CD4-positive, alpha-beta T cell (primary cell): ENCODE results near the gene TEX52. TPM values are rescaled to one million over a fixed set of nuclear protein-coding genes. Genes with fewer than 3 reads are reported as not detected.

Source experiments
- ATAC-seq: fragments of 200-7000 bp; cut with Tn5 transposase; one replicate; pipeline ENCODE4 v1.10.0; 2022; ENCODE audit warnings: mild to moderate bottlenecking; ENCODE audit not compliant: poor library complexity
- CTCF ChIA-PET: fragments of 350-600 bp; sonication (Branson Sonifier 250); formaldehyde crosslinking; loops from one replicate; lab custom pipeline; 2021; ENCODE audit warnings: antibody characterized with exemption, inconsistent platforms; lab: Charles Lee
- POLR2A ChIA-PET: fragments of 350-600 bp; sonication (Branson Sonifier 250); formaldehyde crosslinking; loops from one replicate; lab custom pipeline; 2021; ENCODE audit warnings: antibody characterized with exemption, inconsistent platforms; lab: Charles Lee
- DNase-seq, 14 experiments: peaks; one replicate each; pipeline ENCODE4 v3.0.0-alpha.2; 2013 to 2020; ENCODE audit warnings: mixed read lengths in 2 of 14
- H3K27ac ChIP-seq, 2 donors: one replicate each; pipeline versions ENCODE4 v1.5.1 to v1.7.0; 2013; ENCODE audit warnings: low read length in 2 of 2, low read depth in 1 of 2, mild to moderate bottlenecking in 1 of 2
- H3K27me3 ChIP-seq, 2 experiments: 1 replicate in 1 of 2; 2 replicates in 1 of 2; pipeline versions ENCODE4 v1.6.1 to v1.7.0; 2013; ENCODE audit warnings: low read length in 2 of 2, control low read depth in 1 of 2, mild to moderate bottlenecking in 1 of 2, moderate library complexity in 1 of 2; ENCODE audit not compliant: insufficient read depth in 2 of 2, control insufficient read depth in 1 of 2
- H3K36me3 ChIP-seq: one replicate; pipeline ENCODE4 v1.6.1; 2013; ENCODE audit warnings: low read length, control low read depth; ENCODE audit not compliant: insufficient read depth
- H3K4me1 ChIP-seq: one replicate; pipeline ENCODE4 v1.6.1; 2013; ENCODE audit warnings: low read length, control low read depth; ENCODE audit not compliant: insufficient read depth
- H3K4me3 ChIP-seq: one replicate; pipeline ENCODE4 v1.5.1; 2013; ENCODE audit warnings: mild to moderate bottlenecking, low read length, moderate library complexity
- H3K9me3 ChIP-seq, 2 experiments: 1 replicate in 1 of 2; 2 replicates in 1 of 2; pipeline versions ENCODE4 v1.6.1 to v1.7.0; 2013; ENCODE audit warnings: low read length in 2 of 2, mild to moderate bottlenecking in 2 of 2, control low read depth in 1 of 2, moderate library complexity in 1 of 2; ENCODE audit not compliant: control insufficient read depth in 1 of 2, insufficient read depth in 1 of 2
- H3K27ac Mint-ChIP-seq: one replicate; pipeline ENCODE4 v1.8.0; 2020; ENCODE audit warnings: mixed read lengths
- H3K27me3 Mint-ChIP-seq: one replicate; pipeline ENCODE4 v1.8.0; 2021; ENCODE audit warnings: mixed read lengths
- H3K36me3 Mint-ChIP-seq: one replicate; pipeline ENCODE4 v1.8.0; 2021; ENCODE audit warnings: low read depth, mixed read lengths
- H3K4me1 Mint-ChIP-seq: one replicate; pipeline ENCODE4 v1.8.0; 2021; ENCODE audit warnings: low read depth, mixed read lengths
- H3K4me3 Mint-ChIP-seq: one replicate; pipeline ENCODE4 v1.8.0; 2020; ENCODE audit warnings: mild to moderate bottlenecking, mixed read lengths
- H3K9me3 Mint-ChIP-seq: one replicate; pipeline ENCODE4 v1.8.0; 2020; ENCODE audit warnings: mixed read lengths
- CTCF ChIP-seq: fragments of 200-600 bp; IDR thresholded peaks from one replicate; pipeline ENCODE4 v1.8.0; 2022; ENCODE audit warnings: antibody characterized with exemption, mild to moderate bottlenecking
- intact Hi-C, 2 experiments: fragments of 100-400 bp; cut with DNase I in 1 of 2; cut with micrococcal nuclease in 1 of 2; formaldehyde crosslinking; loops; one replicate each; pipeline versions ENCODE4 v1.15.1 to v1.9.0; 2023 to 2025; cut with DNase I, micrococcal nuclease
- total RNA-seq, 174 experiments: library from RNA in 2 of 174; stranded (reverse) in 2 of 174; gene quantifications; one replicate each; pipeline ENCODE4 v1.2.3 and lab custom pipeline; 2021 to 2026

The TEX52 gene
- total RNA-seq, 2 experiments from 2014 or later, result not detected

- Mint-ChIP-seq H3K27ac (no peak overlapping the region), H3K4me1 (no peaks in the 10 kb centered on the region), H3K9me3 (no peaks in the 10 kb centered on the region), H3K27me3 (no peaks in the 10 kb centered on the region), H3K4me3 (no peak overlapping the region), H3K36me3 (peaks cover 64% of the 10 kb centered on the region)
- H3K4me3 ChIP-seq, result no peak overlapping the region
- ChIA-PET CTCF (no interaction called here), POLR2A (interaction anchor here (1.7 kb wide), 1 partner anchor 9 kb away, joined by 5 read pairs; no protein-coding TSS in a partner anchor)
- no peak for DNase-seq
- H3K27me3 ChIP-seq, result no peaks in the 10 kb centered on the region
- TF ChIP-seq CTCF, result no peak
- no peak overlapping the region for H3K27ac ChIP-seq
- H3K4me1 ChIP-seq, result no peaks in the 10 kb centered on the region
- no peaks in the 10 kb centered on the region for H3K9me3 ChIP-seq
- no peak for ATAC-seq
- intact Hi-C loops, result loop anchor here in 1 of 2 experiments (10.0 kb wide), 1 partner anchor 1840 kb away; the partner anchor contains the start of genes AKAP3 and NDUFA9
- peaks cover 43% of the 10 kb centered on the region for H3K36me3 ChIP-seq
Measured at GRCh38 chr12:2805143-2805520, 51.7 kb downstream of the TEX52 start.

GRCh38 chr12:2804393-2805142, 52.3 kb downstream of the TEX52 start:
- no peaks in the 10 kb centered on the region for H3K9me3 Mint-ChIP-seq
- no peaks in the 10 kb centered on the region for H3K27me3 Mint-ChIP-seq
- POLR2A ChIA-PET, result interaction anchor here (1.7 kb wide), 1 partner anchor 8 kb away, joined by 5 read pairs; no protein-coding TSS in a partner anchor
- no peak for ATAC-seq
- intact Hi-C loops, result loop anchor here in 1 of 2 experiments (10.0 kb wide), 1 partner anchor 1840 kb away; the partner anchor contains the start of genes AKAP3 and NDUFA9
- CTCF ChIA-PET, result no interaction called here
- no peak for DNase-seq
- Histone ChIP-seq H3K27ac (no peak overlapping the region), H3K9me3 (no peaks in the 10 kb centered on the region), H3K4me3 (no peak overlapping the region), H3K27me3 (no peaks in the 10 kb centered on the region), H3K36me3 (peaks cover 48% of the 10 kb centered on the region), H3K4me1 (no peaks in the 10 kb centered on the region)
- no peak for TF ChIP-seq CTCF
- H3K36me3 Mint-ChIP-seq, result peaks cover 70% of the 10 kb centered on the region
- H3K27ac Mint-ChIP-seq, result no peak overlapping the region
- no peaks in the 10 kb centered on the region for H3K4me1 Mint-ChIP-seq
- no peak overlapping the region for H3K4me3 Mint-ChIP-seq

- Histone ChIP-seq H3K27ac (no peak overlapping the region), H3K4me1 (no peaks in the 10 kb centered on the region), H3K27me3 (no peaks in the 10 kb centered on the region), H3K36me3 (peaks cover 56% of the 10 kb centered on the region), H3K9me3 (no peaks in the 10 kb centered on the region), H3K4me3 (no peak overlapping the region)
- no peak overlapping the region for H3K4me3 Mint-ChIP-seq
- H3K36me3 Mint-ChIP-seq, result peaks cover 77% of the 10 kb centered on the region
- H3K27me3 Mint-ChIP-seq, result no peaks in the 10 kb centered on the region
- DNase-seq, result no peak
- ChIA-PET CTCF (no interaction called here), POLR2A (interaction anchor here (1.7 kb wide), 1 partner anchor 8 kb away, joined by 5 read pairs; no protein-coding TSS in a partner anchor)
- ATAC-seq, result no peak
- H3K9me3 Mint-ChIP-seq, result no peaks in the 10 kb centered on the region
- intact Hi-C loops, result loop anchor here in 1 of 2 experiments (10.0 kb wide), 1 partner anchor 1841 kb away; the partner anchor contains the start of genes AKAP3 and NDUFA9
- H3K27ac Mint-ChIP-seq, result no peak overlapping the region
- TF ChIP-seq CTCF, result no peak
- H3K4me1 Mint-ChIP-seq, result peaks cover 1% of the 10 kb centered on the region
Measured at GRCh38 chr12:2803635-2804392, 53.0 kb downstream of the TEX52 start.
